ENCODE results near the gene AMH.

- TF ChIP-seq CTCF (tag by site-specific recombination; IDR thresholded peaks at IDR 0.05) (no peak), BCL11A (tag by site-specific recombination; IDR thresholded peaks at IDR 0.05; ENCODE audit: low read depth) (no peak), ZNF510 (tag by site-specific recombination; IDR thresholded peaks at IDR 0.05; ENCODE audit: insufficient replicate concordance) (no peak), ZBTB21 (tag by site-specific recombination; IDR thresholded peaks at IDR 0.05) (no peak), ZBTB17 (tag by site-specific recombination; IDR thresholded peaks at IDR 0.05) (no peak), ZNF707 (tag by site-specific recombination; IDR thresholded peaks at IDR 0.05) (no peak), ZNF292 (tag by site-specific recombination; IDR thresholded peaks at IDR 0.05; ENCODE audit: borderline replicate concordance, low read depth) (no peak), ZNF843 (tag by site-specific recombination; IDR thresholded peaks at IDR 0.05) (no peak), ZNF580 (tag by site-specific recombination; IDR thresholded peaks at IDR 0.05) (no peak)
Measured at GRCh38 chr19:2229103-2230032, 19.8 kb upstream of the AMH start.

Data from HEK293 (cell line).